Sigmoid colon (tissue), 7 donors: ENCODE results near the gene WDR93. TPM values are rescaled to one million over a fixed set of nuclear protein-coding genes. Genes with fewer than 3 reads are reported as not detected.

Source experiments
- DNase-seq: peaks from one replicate; pipeline ENCODE4 v3.0.0-alpha.2; 2019
- H3K27ac ChIP-seq, 4 donors: fragments of 200-600 bp; sonication (generic); one replicate each; pipeline ENCODE4 v1.5.1; 2016 to 2019; ENCODE audit warnings: mild to moderate bottlenecking in 1 of 4
- H3K27me3 ChIP-seq, 3 donors: fragments of 200-600 bp; sonication (generic); one replicate each; pipeline ENCODE4 v1.5.1; 2019; ENCODE audit warnings: mild to moderate bottlenecking in 1 of 3
- H3K36me3 ChIP-seq, 4 donors: fragments of 200-600 bp; sonication (generic); one replicate each; pipeline ENCODE4 v1.5.1; 2016 to 2019
- H3K4me1 ChIP-seq, 4 donors: fragments of 200-600 bp; sonication (generic); one replicate each; pipeline ENCODE4 v1.5.1; 2017 to 2019
- H3K4me3 ChIP-seq, 4 donors: fragments of 200-600 bp; sonication (generic); one replicate each; pipeline ENCODE4 v1.5.1; 2017 to 2019; ENCODE audit warnings: mild to moderate bottlenecking in 2 of 4, moderate library complexity in 1 of 4
- H3K9me3 ChIP-seq, 4 donors: fragments of 200-600 bp in 3 of 4; sonication (generic) in 3 of 4; one replicate each; pipeline versions ENCODE4 v1.5.1 to v1.6.1; 2013 to 2019
- EP300 ChIP-seq, 4 donors: sonication (generic); formaldehyde crosslinking; IDR thresholded peaks; one replicate each; pipeline ENCODE4 v1.6.1; 2017; ENCODE audit warnings: antibody characterized with exemption in 4 of 4
- POLR2A ChIP-seq, 2 donors: fragments of 450-650 bp; IDR thresholded peaks; one replicate each; pipeline ENCODE4 v1.6.1; 2016; ENCODE audit warnings: antibody characterized with exemption in 2 of 2, mild to moderate bottlenecking in 2 of 2, moderate library complexity in 2 of 2
- POLR2AphosphoS5 ChIP-seq, 4 donors: sonication (generic); formaldehyde crosslinking; IDR thresholded peaks; one replicate each; pipeline ENCODE4 v1.6.1; 2017; ENCODE audit warnings: antibody characterized with exemption in 4 of 4
- WGBS, 2 donors: extraction: QIAGEN DNeasy Blood & Tissue Kit; methylation state at CpG; one replicate each; pipeline ENCODE4 v1.1.7; 2013; 5-methylcytosine and 5-hydroxymethylcytosine counted together
- intact Hi-C: fragments of 100-400 bp; cut with DNase I; formaldehyde crosslinking; loops from one replicate; pipeline ENCODE4 v1.15.1; 2023
- polyA plus RNA-seq, 3 donors: library from polyadenylated mRNA; stranded (reverse); fragments of 200-250 nt; gene quantifications; one replicate each; pipeline ENCODE4 v1.2.3, GENCODE V29; 2013
- total RNA-seq, 4 donors: library from RNA; depleted of rRNA; stranded (reverse); fragments of >200 nt; gene quantifications; one replicate each; pipeline ENCODE4 v1.1.0, GENCODE V29; 2016
- TF ChIP-seq, protein P1 (sequence below), 4 experiments: fragments of 450-650 bp in 3 of 4; fragments of 200-600 bp in 1 of 4; IDR thresholded peaks; one replicate each; pipeline ENCODE4 v1.5.1; 2016 to 2019; ENCODE audit warnings: antibody characterized with exemption in 4 of 4, mild to moderate bottlenecking in 3 of 4, moderate library complexity in 2 of 4
- donor health status: healthy with polysubstance abuse.
- donor health status: Bipolar disorder and iron deficiency.
- donor health status: healthy.

The WDR93 gene
- total and polyA plus RNA-seq, 7 donors = 0.04 to 1.1 TPM; not detected in 5

GRCh38 chr15:89766357-89767311, 76.0 kb downstream of the WDR93 start:
- H3K9me3 ChIP-seq = no peaks in the 10 kb centered on the region
- intact Hi-C loops = loop anchor here (10.0 kb wide), 1 partner anchor 68 kb away; no protein-coding TSS in a partner anchor
- no peak overlapping the region for H3K4me3 ChIP-seq
- peaks cover 0 to 5% (median 0%) of the 10 kb centered on the region in 4 donors for H3K4me1 ChIP-seq
- peak overlapping the region in 1 of 4 donors; percentile 31 for H3K27ac ChIP-seq
- WGBS, 2 donors = 92% methylated on average over 16 of the region's 16 CpGs
- no peaks in the 10 kb centered on the region for H3K27me3 ChIP-seq
- no peak for DNase-seq
- no peaks in the 10 kb centered on the region for H3K36me3 ChIP-seq
- TF ChIP-seq, protein P1, sequence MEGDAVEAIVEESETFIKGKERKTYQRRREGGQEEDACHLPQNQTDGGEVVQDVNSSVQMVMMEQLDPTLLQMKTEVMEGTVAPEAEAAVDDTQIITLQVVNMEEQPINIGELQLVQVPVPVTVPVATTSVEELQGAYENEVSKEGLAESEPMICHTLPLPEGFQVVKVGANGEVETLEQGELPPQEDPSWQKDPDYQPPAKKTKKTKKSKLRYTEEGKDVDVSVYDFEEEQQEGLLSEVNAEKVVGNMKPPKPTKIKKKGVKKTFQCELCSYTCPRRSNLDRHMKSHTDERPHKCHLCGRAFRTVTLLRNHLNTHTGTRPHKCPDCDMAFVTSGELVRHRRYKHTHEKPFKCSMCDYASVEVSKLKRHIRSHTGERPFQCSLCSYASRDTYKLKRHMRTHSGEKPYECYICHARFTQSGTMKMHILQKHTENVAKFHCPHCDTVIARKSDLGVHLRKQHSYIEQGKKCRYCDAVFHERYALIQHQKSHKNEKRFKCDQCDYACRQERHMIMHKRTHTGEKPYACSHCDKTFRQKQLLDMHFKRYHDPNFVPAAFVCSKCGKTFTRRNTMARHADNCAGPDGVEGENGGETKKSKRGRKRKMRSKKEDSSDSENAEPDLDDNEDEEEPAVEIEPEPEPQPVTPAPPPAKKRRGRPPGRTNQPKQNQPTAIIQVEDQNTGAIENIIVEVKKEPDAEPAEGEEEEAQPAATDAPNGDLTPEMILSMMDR (IDR thresholded peaks at IDR 0.05) = no peak

DNA sequence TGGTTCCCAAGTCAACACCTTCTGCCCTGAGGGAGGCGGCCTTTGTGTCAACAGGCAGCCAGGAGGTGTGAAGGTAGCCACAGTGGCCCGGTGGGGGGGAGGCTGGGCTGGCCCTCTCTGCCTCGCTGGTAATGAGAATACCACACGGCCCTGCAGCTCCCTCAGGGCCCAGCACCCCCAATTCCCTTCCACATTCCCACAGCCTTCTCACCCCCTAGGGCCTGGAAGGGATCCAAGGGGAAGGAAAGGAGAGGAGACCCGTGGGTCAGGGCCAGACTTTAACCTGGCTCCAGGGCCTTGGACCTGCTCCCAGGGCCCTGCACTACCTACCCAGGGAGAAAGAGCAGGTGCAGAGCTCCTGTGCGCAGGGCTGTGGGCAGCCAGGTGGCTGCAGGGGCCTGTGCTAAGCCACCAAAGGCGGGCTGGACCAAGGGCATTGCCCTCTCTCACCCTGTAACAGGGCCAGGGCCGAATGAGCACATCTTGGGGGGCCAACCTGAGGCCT, 76.9 kb downstream of the WDR93 start:
- no peaks in the 10 kb centered on the region for H3K27me3 ChIP-seq
- H3K4me3 ChIP-seq = no peak overlapping the region
- peaks cover 0 to 5% (median 0%) of the 10 kb centered on the region in 4 donors for H3K4me1 ChIP-seq
- WGBS, 2 donors = 40 to 67% methylated on average over 8 of the region's 8 CpGs
- H3K9me3 ChIP-seq = no peaks in the 10 kb centered on the region
- DNase-seq = no peak
- no peaks in the 10 kb centered on the region for H3K36me3 ChIP-seq
- no peak for TF ChIP-seq POLR2AphosphoS5 (IDR thresholded peaks at IDR 0.05)
- TF ChIP-seq POLR2A (IDR thresholded peaks at IDR 0.05) = no peak
- TF ChIP-seq, protein P1 (IDR thresholded peaks at IDR 0.05) = no peak
- TF ChIP-seq EP300 (IDR thresholded peaks at IDR 0.05) = no peak
- intact Hi-C loops = loop anchor here (10.0 kb wide), 1 partner anchor 67 kb away; no protein-coding TSS in a partner anchor
- peak overlapping the region in 1 of 4 donors; percentile 42 for H3K27ac ChIP-seq

GRCh38 chr15:89768071-89768500, 77.5 kb downstream of the WDR93 start:
- no peak for DNase-seq
- Histone ChIP-seq H3K27me3 (no peaks in the 10 kb centered on the region), H3K9me3 (no peaks in the 10 kb centered on the region), H3K4me1 (peaks cover 0 to 5% (median 0%) of the 10 kb centered on the region in 4 donors), H3K27ac (peak overlapping the region in 1 of 4 donors; percentile 42), H3K36me3 (no peaks in the 10 kb centered on the region), H3K4me3 (no peak overlapping the region)
- TF ChIP-seq, protein P1 (IDR thresholded peaks at IDR 0.05) = no peak
- TF ChIP-seq POLR2AphosphoS5 (IDR thresholded peaks at IDR 0.05) (no peak), POLR2A (IDR thresholded peaks at IDR 0.05) (no peak), EP300 (IDR thresholded peaks at IDR 0.05) (no peak)
- intact Hi-C loops = loop anchor here (10.0 kb wide), 1 partner anchor 67 kb away; no protein-coding TSS in a partner anchor
- WGBS, 2 donors = 48 to 65% methylated on average over 7 of the region's 7 CpGs

- Histone ChIP-seq H3K27ac (no peak overlapping the region), H3K4me1 (peaks cover 0 to 5% (median 0%) of the 10 kb centered on the region in 4 donors), H3K9me3 (no peaks in the 10 kb centered on the region), H3K27me3 (no peaks in the 10 kb centered on the region), H3K4me3 (no peak overlapping the region), H3K36me3 (no peaks in the 10 kb centered on the region)
- TF ChIP-seq, protein P1 (IDR thresholded peaks at IDR 0.05) = no peak
- TF ChIP-seq POLR2A (IDR thresholded peaks at IDR 0.05) (no peak), EP300 (IDR thresholded peaks at IDR 0.05) (no peak), POLR2AphosphoS5 (IDR thresholded peaks at IDR 0.05) (no peak)
- DNase-seq = no peak
- WGBS, 2 donors = 86% methylated on average over 3 of the region's 3 CpGs
- intact Hi-C loops = loop anchor here (10.0 kb wide), 1 partner anchor 65 kb away; no protein-coding TSS in a partner anchor
These were observed 78.8 kb downstream of the WDR93 start for GRCh38 chr15:89769366-89769765.
